IMR-90 (cell line): ENCODE results near the gene ZNF407. TPM values are rescaled to one million over a fixed set of nuclear protein-coding genes. Genes with fewer than 3 reads are reported as not detected.

Source experiments
- ATAC-seq: fragments of 200-7000 bp; cut with Tn5 transposase; 2 replicates; pipeline ENCODE4 v1.9.1; 2020; ENCODE audit warnings: low read depth, mild to moderate bottlenecking, moderate library complexity
- BruUV-seq: library from RNA; stranded (reverse); fragments of 400-500 nt; replicated peaks from 2 replicates; lab custom pipeline; 2021; lab: Mats Ljungman, UMichigan
- CTCF ChIA-PET: fragments of 300-600 bp; formaldehyde crosslinking; extraction: SDS; loops from one replicate; lab custom pipeline; 2021; ENCODE audit warnings: antibody characterized with exemption; lab: Yijun Ruan, JAX
- POLR2A ChIA-PET: fragments of 300-600 bp; sonication (Branson Sonifier 250); formaldehyde crosslinking; loops from one replicate; lab custom pipeline; 2022; ENCODE audit warnings: antibody characterized with exemption; ENCODE audit not compliant: unreplicated experiment; lab: Charles Lee
- DNase-seq: peaks from one replicate; pipeline ENCODE4 v3.0.0; 2013
- H2AFZ ChIP-seq: replicated peaks from 2 replicates; pipeline ENCODE3; 2013; ENCODE audit warnings: low read length, mild to moderate bottlenecking; ENCODE audit not compliant: poor library complexity
- H2AK5ac ChIP-seq: 2 replicates; pipeline ENCODE4 v1.6.1; 2013; ENCODE audit warnings: low read depth, low read length, inconsistent platforms
- H2AK9ac ChIP-seq: replicated peaks from 2 replicates; pipeline ENCODE3; 2013; ENCODE audit warnings: mild to moderate bottlenecking, low read depth, low read length, moderate library complexity; ENCODE audit not compliant: poor library complexity
- H2BK120ac ChIP-seq: 2 replicates; pipeline ENCODE4 v1.6.1; 2013; ENCODE audit warnings: low read depth, low read length, inconsistent platforms
- H2BK15ac ChIP-seq: 3 replicates; pipeline ENCODE4 v1.6.1; 2013; ENCODE audit warnings: low read depth, low read length, inconsistent platforms
- H2BK20ac ChIP-seq: 2 replicates; pipeline ENCODE4 v1.6.1; 2013; ENCODE audit warnings: low read depth, mild to moderate bottlenecking, inconsistent platforms, low read length, moderate library complexity
- H2BK5ac ChIP-seq: 2 replicates; pipeline ENCODE4 v1.6.1; 2013; ENCODE audit warnings: mild to moderate bottlenecking, low read depth, low read length, inconsistent platforms; ENCODE audit not compliant: poor library complexity, severe bottlenecking
- H3K14ac ChIP-seq: replicated peaks from 2 replicates; pipeline ENCODE4 v1.6.1; 2013; ENCODE audit warnings: low read depth, low read length, inconsistent platforms
- H3K18ac ChIP-seq: 2 replicates; pipeline ENCODE4 v1.6.1; 2013; ENCODE audit warnings: low read depth, low read length, control low read depth
- H3K23ac ChIP-seq: 2 replicates; pipeline ENCODE4 v1.6.1; 2013; ENCODE audit warnings: low read depth, low read length, inconsistent platforms
- H3K27ac ChIP-seq: 2 replicates; pipeline ENCODE4 v1.5.1; 2013; ENCODE audit warnings: mild to moderate bottlenecking, control low read depth, low read length; ENCODE audit not compliant: insufficient read depth
- H3K27me3 ChIP-seq: 2 replicates; pipeline ENCODE4 v1.6.1; 2013; ENCODE audit warnings: low read length; ENCODE audit not compliant: control insufficient read depth, insufficient read depth
- H3K36me3 ChIP-seq: 2 replicates; pipeline ENCODE4 v1.6.1; 2013; ENCODE audit warnings: low read length, mixed read lengths; ENCODE audit not compliant: control insufficient read depth, insufficient read depth
- H3K4ac ChIP-seq: 2 replicates; pipeline ENCODE4 v1.6.1; 2013; ENCODE audit warnings: low read depth, low read length, inconsistent platforms
- H3K4me1 ChIP-seq: 2 replicates; pipeline ENCODE4 v1.6.1; 2013; ENCODE audit warnings: low read length, mixed read lengths; ENCODE audit not compliant: control insufficient read depth, insufficient read depth
- H3K4me2 ChIP-seq: 2 replicates; pipeline ENCODE4 v1.6.1; 2013; ENCODE audit warnings: low read depth, mild to moderate bottlenecking, control low read depth, low read length, moderate library complexity
- H3K4me3 ChIP-seq: 2 replicates; pipeline ENCODE4 v1.5.1; 2013; ENCODE audit warnings: low read depth, mild to moderate bottlenecking, control low read depth, low read length, moderate library complexity; ENCODE audit not compliant: insufficient read depth
- H3K56ac ChIP-seq: 2 replicates; pipeline ENCODE4 v1.6.1; 2013; ENCODE audit warnings: low read length, inconsistent platforms; ENCODE audit not compliant: insufficient read depth; ENCODE audit errors: extremely low read depth
- H3K79me1 ChIP-seq, 2 experiments: 2 replicates each; pipeline ENCODE4 v1.6.1; 2013; ENCODE audit warnings: low read length in 2 of 2, inconsistent platforms in 1 of 2, low read depth in 1 of 2
- H3K9ac ChIP-seq: 2 replicates; pipeline ENCODE4 v1.6.1; 2013; ENCODE audit warnings: low read depth, low read length, control low read depth
- H3K9me1 ChIP-seq: 2 replicates; pipeline ENCODE4 v1.6.1; 2013; ENCODE audit warnings: low read length, inconsistent platforms; ENCODE audit not compliant: insufficient read depth
- H3K9me3 ChIP-seq: 2 replicates; pipeline ENCODE4 v1.6.1; 2013; ENCODE audit warnings: low read length; ENCODE audit not compliant: control insufficient read depth, insufficient read depth
- H4K20me1 ChIP-seq: 2 replicates; pipeline ENCODE4 v1.6.1; 2013; ENCODE audit warnings: low read length, inconsistent platforms; ENCODE audit not compliant: insufficient read depth
- H4K5ac ChIP-seq: 2 replicates; pipeline ENCODE4 v1.6.1; 2013; ENCODE audit warnings: mild to moderate bottlenecking, low read depth, low read length, control low read depth
- H4K8ac ChIP-seq, 2 experiments: 2 replicates each; pipeline ENCODE4 v1.6.1; 2013; ENCODE audit warnings: low read depth in 2 of 2, low read length in 2 of 2, control low read depth in 1 of 2, inconsistent platforms in 1 of 2
- H4K91ac ChIP-seq: 2 replicates; pipeline ENCODE4 v1.6.1; 2013; ENCODE audit warnings: low read depth, low read length, inconsistent platforms; ENCODE audit not compliant: insufficient read depth
- CHD1 ChIP-seq: IDR thresholded peaks from 2 replicates; pipeline ENCODE4 v1.6.1; 2012; ENCODE audit warnings: low read depth, low read length, improper control_type of control experiment
- ELK1 ChIP-seq: fragments of 150-350 bp; IDR thresholded peaks from 2 replicates; pipeline ENCODE4 v1.6.1; 2016; ENCODE audit warnings: low read depth, mild to moderate bottlenecking, low read length, moderate library complexity, borderline replicate concordance
- MAFK ChIP-seq: IDR thresholded peaks from 2 replicates; pipeline ENCODE4 v1.6.1; 2012; ENCODE audit warnings: low read depth, low read length, improper control_type of control experiment
- POLR2A ChIP-seq: IDR thresholded peaks from 2 replicates; pipeline ENCODE4 v1.6.1; 2012; ENCODE audit warnings: mild to moderate bottlenecking, low read depth, low read length
- RCOR1 ChIP-seq: IDR thresholded peaks from 2 replicates; pipeline ENCODE4 v1.6.1; 2012; ENCODE audit warnings: mild to moderate bottlenecking, low read length, improper control_type of control experiment; ENCODE audit not compliant: insufficient replicate concordance
- SMC3 ChIP-seq: fragments of 150-350 bp; IDR thresholded peaks from 2 replicates; pipeline ENCODE4 v1.6.1; 2016; ENCODE audit warnings: low read depth, mild to moderate bottlenecking, antibody characterized with exemption, low read length, moderate library complexity
- WGBS, 2 experiments: methylation state at CpG; one replicate each; pipeline versions ENCODE4 v1.1.5 to v1.1.7; 2013; ENCODE audit warnings: missing lambda C conversion rate in 2 of 2; ENCODE audit not compliant: insufficient read length in 1 of 2; ENCODE audit errors: extremely low coverage in 2 of 2; 5-methylcytosine and 5-hydroxymethylcytosine counted together
- dilution Hi-C: fragments of 300-500 bp; cut with HindIII; formaldehyde crosslinking; loops from one replicate; pipeline ENCODE4 v1.14.3; 2018; ENCODE audit warnings: low sequenced_read_pairs; ENCODE audit not compliant: unreplicated experiment
- in situ Hi-C: fragments of 300-500 bp; cut with MboI; formaldehyde crosslinking; loops from 3 replicates; pipeline ENCODE4 v1.14.3; 2019; ENCODE audit warnings: low sequenced_read_pairs, inconsistent platforms, mixed read lengths
- intact Hi-C: fragments of 100-400 bp; cut with micrococcal nuclease; formaldehyde crosslinking; loops from 2 replicates; pipeline ENCODE4 v1.10.0; 2022
- polyA plus RNA-seq, 3 experiments: library from polyadenylated mRNA; depleted of rRNA; stranded (reverse); fragments of >200 nt; gene quantifications; 2 replicates each; pipeline ENCODE4 v1.2.3, GENCODE V29; 2012; ENCODE audit warnings: low replicate concordance in 1 of 3
- total RNA-seq: library from RNA; depleted of rRNA; stranded (reverse); fragments of >200 nt; gene quantifications from 2 replicates; pipeline ENCODE4 v1.2.3, GENCODE V29; 2012

ZNF407 gene
- total and polyA plus RNA-seq, 2 of the 4 experiments (the other 2 are of a cell fraction): 3.1 to 20.1 TPM

- Histone ChIP-seq H3K79me1 (peaks cover 0 to 2% of the 10 kb centered on the region in 2 experiments; a peak in 1 of 4 replicates), H4K20me1 (no peaks in the 10 kb centered on the region), H4K91ac (no peak overlapping the region), H3K4me3 (no peak overlapping the region), H4K8ac (no peak overlapping the region), H3K4me2 (no peak overlapping the region), H2BK15ac (peak overlapping the region; percentile 51; the same call in 1 of the 3 replicates), H3K9ac (no peak overlapping the region), H3K9me3 (no peaks in the 10 kb centered on the region), H2AK9ac (no peak overlapping the region), H3K27me3 (no peaks in the 10 kb centered on the region), H2AFZ (no peak overlapping the region), H3K56ac (no peak overlapping the region), H2BK120ac (0 out of 2 replicates have a peak overlapping the region, but pooled peaks have one; percentile 22), H3K9me1 (peaks cover 7% of the 10 kb centered on the region), H3K4me1 (peaks cover 10% of the 10 kb centered on the region), H3K4ac (peak overlapping the region; percentile 15), H4K5ac (no peak overlapping the region), H2AK5ac (peak overlapping the region; percentile 43; the same call in 1 of the 2 replicates), H2BK5ac (no peak overlapping the region), H3K36me3 (no peaks in the 10 kb centered on the region), H3K23ac (0 out of 2 replicates have a peak overlapping the region, but pooled peaks have one; percentile 10), H3K27ac (no peak overlapping the region), H3K14ac (no peak overlapping the region), H2BK20ac (peak overlapping the region; percentile 62; the same call in 1 of the 2 replicates), H3K18ac (no peak overlapping the region)
- dilution Hi-C loops: no loop called here
- DNase-seq (no peak), ATAC-seq (no peak)
- in situ Hi-C loops: no loop called here
- CTCF ChIA-PET: interaction anchor here (1.1 kb wide), 1 partner anchor 12 kb away, joined by 3 read pairs; no protein-coding TSS in a partner anchor
- POLR2A ChIA-PET: no interaction called here
- WGBS, 2 experiments: 100% methylated on average over 2 of the region's 5 CpGs; no CpG with 5 or more reads in 1 of the 2 experiments
- no peak for TF ChIP-seq MAFK
- no peak for TF ChIP-seq SMC3
- no peak for TF ChIP-seq ELK1
- no peak for TF ChIP-seq POLR2A
- TF ChIP-seq RCOR1: no peak
- TF ChIP-seq CHD1: no peak
- intact Hi-C loops: loop anchor here (10.0 kb wide), 1 partner anchor 264 kb away; the partner anchor contains the start of gene PTGR3
- no TSS peak for BruUV-seq
Observed at GRCh38 chr18:74940856-74941255, 343.2 kb downstream of the ZNF407 start.
